Fibroblast of the aortic adventitia (primary cell): ENCODE results near the gene GOSR1. TPM values are rescaled to one million over a fixed set of nuclear protein-coding genes. Genes with fewer than 3 reads are reported as not detected.
A peak's percentile ranks its signal among the peaks of the same experiment; 100 is the strongest.
"Not testable (repeated sequence)": the region's sequence is repeated elsewhere in the genome, so short reads cannot be mapped to it uniquely, and the experiment has no call there.

Experiments
- DNase-seq: peaks from one replicate; pipeline ENCODE4 v3.0.0-alpha.2; 2010; ENCODE audit warnings: low read depth
- H3K4me3 ChIP-seq: 2 replicates; pipeline ENCODE4 v1.5.1; 2011; ENCODE audit warnings: low read depth, mild to moderate bottlenecking, control low read depth, low read length, moderate library complexity
- CTCF ChIP-seq: IDR thresholded peaks from 2 replicates; pipeline ENCODE4 v1.5.1; 2011; ENCODE audit warnings: mild to moderate bottlenecking, low read length, control low read depth, inconsistent platforms; ENCODE audit not compliant: insufficient read depth
- total RNA-seq: library from RNA; depleted of rRNA; stranded (reverse); fragments of >200 nt; gene quantifications from 2 replicates; pipeline ENCODE4 v1.2.3, GENCODE V29; 2012; ENCODE audit warnings: low replicate concordance

GOSR1 gene
- total RNA-seq, result 17.0 and 39.4 TPM in 2 replicates

GRCh38 chr17:30477083-30477773 lies at the start of gene GOSR1:
TSS of gene GOSR1 (plus strand) at chr17:30477408. CDS start at chr17:30477434, 26 bp downstream.
- TF ChIP-seq CTCF, result peak; percentile 74
- DNase-seq, result peak; percentile 96

GRCh38 chr17:30427611-30428010 lies 49.6 kb upstream of the GOSR1 start:
- DNase-seq, result no peak
- no peak overlapping the region for H3K4me3 ChIP-seq
- no peak for TF ChIP-seq CTCF

More at GRCh38 chr17:30477083-30477773, at the start of gene GOSR1:
- peak within 1 kb of the TSS; percentile 93 for H3K4me3 ChIP-seq

GRCh38 chr17:30429155-30429554 lies 48.1 kb upstream of the GOSR1 start:
- H3K4me3 ChIP-seq, result no peak overlapping the region
- no peak for TF ChIP-seq CTCF
- peak; percentile 87 for DNase-seq

GRCh38 chr17:30433514-30433913 lies 43.7 kb upstream of the GOSR1 start:
- no peak for TF ChIP-seq CTCF
- H3K4me3 ChIP-seq, result no peak overlapping the region
- DNase-seq, result peak; percentile 86

- no peak for DNase-seq
- TF ChIP-seq CTCF, result no peak
- no peak overlapping the region for H3K4me3 ChIP-seq
Observed at GRCh38 chr17:30436729-30437128, 40.5 kb upstream of the GOSR1 start.

- TF ChIP-seq CTCF, result no peak
- no peak overlapping the region for H3K4me3 ChIP-seq
- no peak for DNase-seq
Observed at GRCh38 chr17:30443721-30444120, 33.5 kb upstream of the GOSR1 start.

- H3K4me3 ChIP-seq, DNase-seq: not testable (repeated sequence)
Observed at GRCh38 chr17:30446640-30447039, 30.6 kb upstream of the GOSR1 start.
